NCI-H1048 (cell line): ENCODE measurements around the gene ESPN.
A peak's percentile ranks its signal among the peaks of the same experiment; 100 is the strongest.
"Not testable (repeated sequence)": the region's sequence is repeated elsewhere in the genome, so short reads cannot be mapped to it uniquely, and the experiment has no call there.

Experiments used
- DNase-seq: peaks from one replicate; lab custom pipeline; 2025; lab: John Stamatoyannopoulos, UW

The ESPN gene, protein sequence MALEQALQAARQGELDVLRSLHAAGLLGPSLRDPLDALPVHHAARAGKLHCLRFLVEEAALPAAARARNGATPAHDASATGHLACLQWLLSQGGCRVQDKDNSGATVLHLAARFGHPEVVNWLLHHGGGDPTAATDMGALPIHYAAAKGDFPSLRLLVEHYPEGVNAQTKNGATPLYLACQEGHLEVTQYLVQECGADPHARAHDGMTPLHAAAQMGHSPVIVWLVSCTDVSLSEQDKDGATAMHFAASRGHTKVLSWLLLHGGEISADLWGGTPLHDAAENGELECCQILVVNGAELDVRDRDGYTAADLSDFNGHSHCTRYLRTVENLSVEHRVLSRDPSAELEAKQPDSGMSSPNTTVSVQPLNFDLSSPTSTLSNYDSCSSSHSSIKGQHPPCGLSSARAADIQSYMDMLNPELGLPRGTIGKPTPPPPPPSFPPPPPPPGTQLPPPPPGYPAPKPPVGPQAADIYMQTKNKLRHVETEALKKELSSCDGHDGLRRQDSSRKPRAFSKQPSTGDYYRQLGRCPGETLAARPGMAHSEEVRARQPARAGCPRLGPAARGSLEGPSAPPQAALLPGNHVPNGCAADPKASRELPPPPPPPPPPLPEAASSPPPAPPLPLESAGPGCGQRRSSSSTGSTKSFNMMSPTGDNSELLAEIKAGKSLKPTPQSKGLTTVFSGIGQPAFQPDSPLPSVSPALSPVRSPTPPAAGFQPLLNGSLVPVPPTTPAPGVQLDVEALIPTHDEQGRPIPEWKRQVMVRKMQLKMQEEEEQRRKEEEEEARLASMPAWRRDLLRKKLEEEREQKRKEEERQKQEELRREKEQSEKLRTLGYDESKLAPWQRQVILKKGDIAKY

DNA sequence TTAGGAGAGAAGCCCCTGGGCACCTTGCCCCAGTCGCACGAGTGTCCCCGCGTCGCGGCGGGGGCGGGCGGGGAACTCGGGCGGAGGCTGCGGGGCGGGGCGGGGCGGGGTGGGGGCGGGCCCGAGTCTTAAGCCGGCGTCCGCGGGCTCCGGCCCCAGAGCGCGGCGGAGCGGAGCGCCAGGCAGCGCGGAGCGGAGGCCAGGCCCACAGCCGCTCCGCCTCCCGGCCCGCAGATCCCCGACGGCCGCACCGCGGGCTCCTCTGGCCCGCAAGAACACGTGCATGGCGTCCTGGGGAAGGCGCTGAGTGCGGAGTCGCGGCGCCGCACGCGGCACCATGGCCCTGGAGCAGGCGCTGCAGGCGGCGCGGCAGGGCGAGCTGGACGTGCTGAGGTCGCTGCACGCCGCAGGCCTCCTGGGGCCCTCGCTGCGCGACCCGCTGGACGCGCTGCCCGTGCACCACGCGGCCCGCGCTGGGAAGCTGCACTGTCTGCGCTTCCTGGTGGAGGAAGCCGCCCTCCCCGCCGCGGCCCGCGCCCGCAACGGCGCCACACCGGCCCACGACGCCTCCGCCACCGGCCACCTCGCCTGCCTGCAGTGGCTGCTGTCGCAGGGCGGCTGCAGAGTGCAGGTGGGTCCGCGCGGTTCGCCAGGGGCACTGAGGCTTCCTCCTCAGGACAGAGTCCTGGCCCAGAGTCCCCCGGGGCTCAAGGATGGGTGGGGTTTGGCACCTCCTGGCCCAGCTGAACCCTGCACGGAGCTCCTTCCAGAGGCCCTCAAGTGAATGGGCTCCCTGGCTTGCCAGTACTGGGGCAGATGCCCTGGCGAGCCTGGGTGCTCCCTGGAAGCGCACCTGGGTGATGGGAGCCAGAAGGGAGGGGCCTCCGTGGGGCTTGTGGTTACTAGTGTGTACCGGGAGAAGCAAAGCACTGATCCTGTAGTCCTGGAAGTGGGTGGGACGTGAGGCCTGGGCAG, at the start of gene ESPN:
ESPN (plus strand) TSS at position 158 of the 975 bp plus-strand sequence; CDS start at position 338, 180 bp downstream.
- no peak for DNase-seq

DNA sequence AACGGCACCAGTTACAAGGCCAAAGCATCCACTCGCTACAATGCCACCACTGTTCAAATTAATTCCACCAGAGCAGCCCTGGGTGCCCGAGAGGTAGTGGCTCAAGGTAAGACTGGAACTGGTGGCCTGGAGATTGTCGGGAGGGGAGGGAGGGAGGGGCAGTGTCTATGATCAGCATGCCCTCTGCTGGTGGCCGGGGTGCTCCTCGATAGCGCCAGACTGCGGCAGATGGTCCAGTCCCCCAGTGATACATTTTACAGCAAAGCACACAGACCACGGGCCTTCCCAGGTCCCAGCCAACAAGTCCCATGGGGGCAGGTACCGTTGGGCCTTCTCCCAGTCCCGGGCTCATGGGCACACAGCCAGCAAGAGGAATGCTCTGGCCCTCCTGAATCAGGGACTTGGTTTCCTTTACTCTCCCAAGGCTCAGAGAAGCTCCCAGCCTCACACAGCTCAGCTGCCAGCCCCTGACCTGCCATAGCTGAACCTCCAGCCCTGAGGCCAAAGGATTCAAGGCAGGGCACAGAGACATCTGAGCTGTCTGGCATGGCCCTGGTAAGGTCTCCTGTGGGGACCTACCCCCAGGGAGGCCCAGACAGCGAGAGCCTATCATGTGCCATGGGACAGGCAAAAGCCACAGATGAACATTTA, 46.4 kb upstream of the ESPN start:
- no peak for DNase-seq

DNA sequence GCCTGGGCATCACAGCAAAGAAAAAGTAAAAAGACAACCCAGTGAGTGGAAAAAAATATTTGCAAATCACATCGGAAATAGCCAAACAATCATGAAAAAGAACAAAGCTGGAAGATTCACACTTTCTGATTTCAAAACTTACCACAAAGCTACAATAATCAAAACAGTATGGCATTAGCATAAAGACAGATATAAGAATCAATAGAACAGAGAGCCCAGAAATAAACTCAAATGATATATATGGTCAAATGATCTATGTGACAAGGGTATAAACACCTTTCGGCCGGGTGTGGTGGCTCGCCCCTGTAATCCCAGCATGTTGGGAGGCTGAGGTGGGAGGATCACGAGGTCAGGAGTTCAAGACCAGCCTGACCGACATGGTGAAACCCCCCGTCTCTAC, 44.5 kb upstream of the ESPN start:
- no peak for DNase-seq

DNA sequence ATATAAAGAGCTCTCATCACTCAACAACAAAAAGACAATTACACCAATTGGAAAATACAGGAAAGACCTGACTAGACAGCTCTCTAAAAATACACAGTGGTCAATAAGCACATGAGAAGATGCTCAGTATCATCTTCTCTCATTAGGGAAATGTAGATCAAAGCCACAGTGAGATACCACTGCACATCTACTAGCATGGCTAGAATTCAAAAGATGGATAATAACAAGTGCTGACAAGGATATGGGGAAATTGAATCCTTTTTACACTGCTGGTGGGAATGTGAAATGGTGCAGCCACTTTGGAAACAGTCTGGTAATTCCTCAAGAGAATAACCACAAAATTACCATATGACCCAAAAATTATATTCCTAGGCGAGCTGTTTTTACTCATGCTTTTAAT, 40.4 kb upstream of the ESPN start:
- DNase-seq: no peak

DNA sequence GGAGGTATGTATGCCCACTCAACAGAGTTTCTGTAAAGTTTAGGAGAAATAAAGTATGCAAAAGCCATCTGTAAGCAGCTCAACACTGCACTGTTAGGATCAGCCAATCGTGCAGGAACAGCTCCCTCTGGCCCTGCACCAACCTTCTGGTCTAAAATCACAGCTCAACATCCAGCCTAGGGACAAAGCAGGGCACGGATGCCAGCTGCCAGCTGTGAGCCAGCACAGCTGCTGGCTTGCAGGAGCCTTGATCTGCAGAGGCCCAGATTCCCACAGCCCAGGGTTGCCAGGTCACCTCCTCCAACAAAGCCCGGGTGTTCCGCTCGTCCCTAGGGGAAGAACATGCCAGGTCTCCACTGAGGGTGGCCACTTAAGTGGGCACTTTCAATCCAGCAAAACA, 39.6 kb upstream of the ESPN start:
- no peak for DNase-seq

DNA sequence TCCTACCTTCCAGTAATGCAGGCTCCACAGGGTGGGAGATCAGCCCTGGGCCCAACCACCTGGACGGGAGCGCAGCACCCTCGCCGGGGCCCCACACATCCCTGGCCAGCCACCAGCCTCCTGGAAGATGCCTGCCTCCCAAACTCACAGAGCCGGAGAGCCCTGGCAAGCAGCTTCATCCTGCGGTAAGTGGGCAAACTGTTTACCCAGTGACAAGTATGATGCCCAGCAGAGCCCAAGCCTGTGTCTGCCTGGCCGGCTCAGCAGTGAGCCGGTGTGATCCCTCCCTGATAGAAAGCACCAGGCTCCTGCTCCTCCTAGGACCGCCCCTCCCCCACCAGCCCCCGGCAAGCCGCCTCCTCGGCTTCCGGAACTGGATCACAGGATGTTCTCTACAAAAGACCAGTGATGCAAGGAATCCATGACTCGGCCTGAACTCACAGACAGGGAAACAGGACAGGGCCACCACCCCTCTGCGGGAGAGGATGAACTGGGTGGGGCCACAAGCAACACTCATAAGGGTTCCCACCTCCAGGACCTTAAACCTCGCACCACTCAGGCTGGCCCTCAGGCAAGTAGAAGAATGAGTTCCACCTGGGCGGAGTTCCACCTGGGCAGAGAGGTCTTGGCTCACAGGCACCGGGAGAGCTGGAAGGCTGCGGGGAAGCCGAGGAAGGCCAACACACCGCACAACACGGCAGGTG, 38.9 kb upstream of the ESPN start:
- DNase-seq: no peak

DNA sequence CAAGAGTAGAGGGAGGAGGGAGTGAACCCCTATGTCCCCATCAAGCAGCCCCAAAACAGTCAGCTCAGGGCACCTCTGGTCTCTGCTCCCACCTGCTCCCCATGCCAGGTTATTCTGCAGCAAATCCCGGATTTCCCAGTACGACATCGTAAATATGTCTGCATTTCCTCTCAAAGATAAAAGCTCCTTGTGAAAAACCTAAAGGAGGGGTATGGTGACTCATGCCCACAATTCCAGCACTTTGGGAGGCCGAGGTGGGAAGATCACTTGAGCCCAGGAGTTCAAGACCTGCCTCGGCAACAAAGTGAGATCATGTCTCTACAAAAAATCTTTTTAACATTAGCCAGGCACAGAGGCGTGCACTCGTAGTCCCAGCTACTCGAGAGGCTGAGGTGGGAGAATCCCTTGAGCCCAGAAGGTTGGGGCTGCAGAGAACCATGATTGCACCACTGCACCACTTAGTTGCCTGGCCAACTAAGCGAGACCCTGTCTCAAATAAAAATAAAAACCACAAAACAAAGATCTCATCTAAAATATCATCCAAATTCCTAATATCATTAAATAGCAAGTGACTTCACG, 38.1 kb upstream of the ESPN start:
- no peak for DNase-seq

DNA sequence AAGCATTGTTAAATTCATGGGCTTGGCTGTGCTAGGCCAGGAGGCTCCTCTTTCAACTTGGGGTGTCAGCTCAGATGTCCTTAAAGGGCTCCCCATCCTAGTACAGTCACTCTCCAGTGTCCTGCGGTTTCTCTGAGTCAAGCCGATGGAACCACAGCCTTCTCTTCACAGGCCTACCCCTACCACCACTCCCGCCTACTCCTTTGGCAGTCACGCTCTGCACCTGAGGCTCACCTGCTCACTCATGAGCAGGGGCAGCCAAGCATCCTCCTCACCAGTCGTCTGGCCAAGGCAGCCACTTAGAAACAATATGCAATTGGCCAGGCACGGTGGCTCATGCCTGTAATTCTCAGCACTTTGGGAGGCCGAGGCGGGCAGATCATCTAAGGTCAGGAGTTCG, 34.6 kb upstream of the ESPN start:
- no peak for DNase-seq

DNA sequence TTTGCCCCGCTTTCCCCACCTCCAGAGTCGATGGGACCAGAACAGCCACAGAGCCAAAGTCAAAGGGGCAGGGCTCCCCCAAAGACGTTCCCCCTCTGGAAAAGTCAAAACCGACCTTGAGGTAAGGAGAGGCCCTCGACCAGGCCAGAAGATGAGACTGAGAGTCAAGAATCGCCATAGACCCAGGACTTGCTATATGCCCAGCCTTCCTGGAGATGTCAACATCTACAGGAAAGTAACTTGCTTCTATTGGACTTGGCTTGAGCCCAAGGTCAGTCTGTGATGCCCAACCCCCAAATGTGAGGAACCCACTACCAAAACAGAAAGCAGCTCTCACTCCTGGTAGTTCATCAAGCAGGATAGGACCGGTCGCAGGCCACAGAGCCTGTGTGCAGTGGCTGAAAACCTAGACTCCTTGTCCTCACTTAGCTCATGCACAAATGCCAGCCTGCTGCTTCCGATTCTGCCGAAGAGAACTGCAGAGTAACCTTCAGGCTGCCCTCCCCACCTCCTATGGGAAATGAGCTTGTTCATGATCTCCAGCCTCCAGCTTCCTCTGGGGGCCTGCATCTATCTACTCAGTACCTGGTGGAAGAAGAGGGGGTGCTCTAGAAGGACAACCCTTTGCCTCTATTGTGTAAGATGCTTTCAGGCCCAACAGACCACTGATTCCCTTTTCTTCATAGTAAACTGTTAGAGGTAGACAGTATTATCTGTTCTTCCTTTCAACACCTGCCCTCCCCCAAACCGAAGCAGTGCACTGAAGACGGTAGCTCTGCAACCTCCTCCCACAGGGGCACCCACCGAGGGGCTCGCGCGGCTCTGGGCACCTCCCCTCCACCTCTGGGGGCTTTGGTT, 32.4 kb upstream of the ESPN start:
- no peak for DNase-seq

DNA sequence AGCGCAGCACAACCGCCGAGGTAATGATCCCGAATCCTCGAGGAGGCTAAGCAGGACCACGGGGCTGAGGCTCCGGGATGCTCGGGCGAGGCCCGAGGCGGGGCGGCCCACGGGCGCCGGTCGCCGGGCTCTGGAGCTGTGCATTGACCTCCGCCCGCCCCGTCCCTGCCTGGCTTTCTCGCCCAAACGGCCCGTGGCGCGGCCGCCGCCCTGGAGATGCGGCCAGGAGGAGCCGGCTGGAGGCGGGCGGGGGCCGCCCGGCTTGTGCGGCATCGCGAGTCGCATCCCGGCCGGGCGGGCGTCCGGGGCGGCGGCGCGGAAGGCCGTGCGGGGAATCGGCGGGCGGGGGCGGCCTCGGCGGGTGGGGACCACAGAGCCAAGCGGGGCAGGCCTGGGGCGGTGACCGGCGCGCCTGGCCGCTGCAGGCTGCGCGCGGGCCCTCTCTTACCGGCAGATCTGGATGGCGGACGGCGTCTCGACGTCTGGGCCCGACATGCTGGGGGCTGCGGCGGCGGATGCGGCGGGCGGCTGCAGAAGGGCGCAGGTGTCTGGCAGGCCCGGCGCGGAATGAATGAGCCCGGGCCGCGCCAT, 31.7 kb upstream of the ESPN start:
- no peak for DNase-seq

DNA sequence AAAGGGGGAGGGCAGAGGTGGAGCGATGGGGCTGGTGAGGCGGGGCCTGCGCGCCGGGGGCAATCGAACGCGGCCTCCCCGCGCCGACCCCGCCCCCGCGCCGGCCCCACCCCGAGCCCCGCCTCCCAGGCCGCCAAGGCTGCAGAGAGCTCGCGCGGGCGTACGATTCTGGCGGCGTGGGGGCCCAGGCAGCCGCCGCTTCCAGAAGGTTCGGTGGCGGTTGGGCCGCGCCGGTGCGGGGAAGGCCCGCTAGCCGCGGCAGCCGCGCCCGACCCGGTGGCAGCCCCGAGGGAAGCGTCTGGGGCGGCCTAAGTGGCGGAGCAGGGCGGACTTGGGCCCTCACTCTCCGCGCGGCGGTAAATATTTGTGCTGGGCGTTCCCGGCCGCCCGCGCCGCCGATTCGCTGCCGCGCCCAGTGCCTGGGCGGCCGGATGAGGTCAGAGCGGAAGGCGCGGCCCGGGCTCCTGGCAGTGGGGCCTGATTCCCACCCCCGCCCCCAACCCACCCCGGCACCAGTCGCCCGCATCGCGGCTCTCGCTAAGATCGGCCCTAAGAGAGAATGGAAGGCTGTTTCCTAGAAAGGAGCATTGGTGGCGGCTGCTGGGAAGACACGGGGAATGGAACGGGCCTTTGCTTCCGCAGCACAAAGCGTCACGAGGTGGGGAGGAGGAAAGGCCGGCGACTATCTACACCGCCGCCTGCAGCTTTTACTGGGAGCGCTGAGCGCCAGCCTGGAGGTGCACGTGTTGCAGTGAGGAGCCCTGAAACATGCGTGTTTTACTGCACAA, 31.0 kb upstream of the ESPN start, which contains the start of gene ACOT7:
ACOT7 (minus strand) TSS at position 368 of the 788 bp plus-strand sequence. CDS start 368 bp downstream, outside the sequence.
- peak; percentile 54 for DNase-seq

DNA sequence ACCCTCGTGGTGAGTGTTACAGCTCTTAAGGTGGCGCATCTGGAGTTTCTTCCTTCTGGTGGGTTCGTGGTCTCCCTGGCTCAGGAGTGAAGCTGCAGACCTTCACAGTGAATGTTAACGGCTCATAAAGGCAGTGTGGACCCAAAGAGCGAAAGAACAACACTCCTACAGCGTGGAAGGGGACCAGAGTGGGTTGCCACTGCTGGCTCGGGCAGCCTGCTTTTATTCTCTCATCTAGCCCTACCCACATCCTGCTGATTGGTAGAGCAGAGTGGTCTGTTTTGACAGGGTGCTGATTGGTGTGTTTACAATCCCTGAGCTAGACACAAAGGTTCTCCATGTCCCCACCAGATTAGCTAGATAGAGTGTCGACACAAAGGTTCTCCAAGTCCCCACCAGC, 29.4 kb upstream of the ESPN start:
- DNase-seq: not testable (repeated sequence)

DNA sequence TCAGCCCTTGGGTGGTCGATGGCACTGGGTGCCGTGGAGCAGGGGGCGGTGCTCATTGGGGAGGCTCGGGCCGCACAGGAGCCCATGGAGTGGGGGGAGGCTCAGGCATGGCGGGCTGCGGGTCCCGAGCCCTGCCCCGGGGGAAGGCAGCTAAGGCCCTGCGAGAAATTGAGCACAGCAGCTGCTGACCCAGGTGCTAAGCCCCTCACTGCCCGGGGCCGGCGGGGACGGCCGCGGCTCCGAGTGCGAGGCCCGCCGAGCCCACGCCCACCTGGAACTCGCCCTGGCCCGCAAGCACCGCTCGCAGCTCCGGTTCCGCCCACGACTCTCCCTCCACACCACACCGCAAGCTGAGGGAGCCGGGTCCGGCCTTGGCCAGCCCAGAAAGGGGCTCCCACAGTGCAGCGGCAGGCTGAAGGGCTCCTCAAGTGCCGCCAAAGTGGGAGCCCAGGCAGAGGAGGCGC, 28.8 kb upstream of the ESPN start:
- not testable (repeated sequence) for DNase-seq

DNA sequence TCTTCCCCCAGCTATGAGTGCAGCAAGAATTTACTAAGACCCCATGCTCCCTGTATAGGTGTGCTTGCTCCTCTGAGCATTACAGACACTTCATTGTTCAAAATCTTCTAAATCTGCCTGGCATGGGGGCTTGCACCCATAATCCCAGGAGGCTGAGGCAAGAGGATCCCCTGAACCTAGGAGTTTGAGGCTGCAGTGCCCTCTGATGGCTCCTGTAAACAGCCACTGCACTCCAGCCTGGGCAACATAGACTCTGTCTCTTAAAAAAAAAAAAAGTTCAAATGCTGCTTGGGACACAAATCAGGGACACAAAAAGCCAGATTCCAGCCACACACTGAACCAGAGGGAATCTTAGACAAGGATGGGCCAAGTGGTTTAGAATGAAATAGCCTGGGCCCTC, 27.6 kb upstream of the ESPN start:
- DNase-seq: no peak

DNA sequence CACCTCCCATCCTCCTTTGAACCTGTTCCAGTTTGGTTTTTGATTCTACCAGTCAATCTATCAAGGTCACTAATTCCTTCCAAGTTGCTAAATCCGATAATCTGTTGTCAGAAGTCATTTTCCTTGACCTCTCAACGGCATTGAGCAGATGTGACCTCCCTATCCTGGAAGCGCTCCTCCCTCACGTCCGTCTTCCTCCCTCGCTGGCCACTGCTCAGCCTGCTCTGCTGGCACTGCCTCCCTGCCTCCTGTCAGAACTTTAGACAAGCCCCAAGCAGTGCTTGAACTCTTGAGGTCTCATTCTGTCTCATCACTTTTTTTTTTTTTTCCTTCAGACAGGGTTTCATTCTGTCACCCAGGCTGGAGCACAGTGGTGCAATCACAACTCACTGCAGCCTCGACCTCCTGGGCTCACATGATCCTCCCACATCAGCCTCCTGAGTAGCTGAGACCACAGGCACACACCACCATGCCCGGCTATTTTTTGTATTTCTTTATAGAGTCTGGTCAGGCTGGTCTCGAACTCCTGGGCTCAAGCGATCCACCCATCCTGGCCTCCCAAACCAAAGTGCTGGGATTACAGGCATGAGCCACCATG, 26.6 kb upstream of the ESPN start:
- no peak for DNase-seq

DNA sequence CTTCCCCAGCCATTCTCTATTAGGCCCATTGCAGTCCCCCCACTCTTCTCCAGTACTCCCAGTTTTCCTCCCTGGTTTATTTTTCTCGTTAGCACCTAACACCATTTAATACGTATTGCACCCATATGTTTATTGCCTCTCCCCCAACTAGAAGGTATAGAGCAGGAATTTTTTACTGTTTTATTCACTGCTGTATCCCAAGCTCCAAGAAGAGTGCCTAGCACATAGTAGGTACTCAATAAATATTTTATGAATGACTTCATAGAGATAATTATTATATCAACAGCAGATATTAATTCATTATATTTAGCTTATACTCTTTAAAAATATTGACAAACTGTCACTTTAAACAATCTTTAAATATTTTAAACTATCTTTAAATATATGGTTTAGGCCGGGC, 25.3 kb upstream of the ESPN start:
- DNase-seq: no peak

DNA sequence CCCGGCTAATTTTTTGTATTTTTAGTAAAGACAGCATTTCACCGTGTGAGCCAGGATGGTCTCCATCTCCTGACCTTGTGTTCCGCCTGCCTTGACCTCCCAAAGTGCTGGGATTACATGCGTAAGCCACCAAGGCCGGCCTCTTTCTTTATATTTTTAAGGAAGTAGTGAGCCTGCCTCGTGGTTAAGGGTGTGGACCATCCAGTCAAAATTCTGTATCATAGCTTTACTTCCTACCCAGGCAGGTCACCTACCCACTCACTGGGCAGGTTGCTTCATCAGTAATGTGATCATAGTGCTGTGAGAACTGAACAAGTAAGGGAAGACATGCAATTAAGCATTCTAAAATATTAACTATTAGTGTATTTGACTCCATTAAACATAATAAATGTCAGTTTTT, 22.9 kb upstream of the ESPN start:
- DNase-seq: no peak

DNA sequence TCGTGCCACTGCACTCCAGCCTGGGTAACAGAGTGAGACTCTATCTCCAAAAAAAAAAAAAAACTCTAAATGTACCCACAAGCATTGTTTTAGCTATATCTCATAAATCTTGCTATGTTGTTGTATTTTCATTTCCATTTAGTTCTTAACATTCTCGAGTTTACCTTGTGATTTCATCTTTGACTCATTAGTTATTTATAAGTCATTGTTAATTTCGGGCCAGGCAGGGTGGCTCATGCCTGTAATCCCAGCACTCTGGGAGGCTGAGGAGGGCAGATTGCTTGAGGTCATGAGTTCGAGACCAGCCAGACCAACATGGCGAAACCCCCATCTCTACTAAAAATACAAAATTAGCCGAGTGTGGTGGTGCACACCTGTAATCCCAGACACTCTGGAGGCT, 16.6 kb upstream of the ESPN start:
- DNase-seq: no peak
